Muscle of leg (tissue), 9 donors: Measurements from ENCODE around the gene CDC42EP5. TPM values are rescaled to one million over a fixed set of nuclear protein-coding genes. Genes with fewer than 3 reads are reported as not detected.

Source experiments
- polyA plus RNA-seq, 8 donors: library from polyadenylated mRNA; unstranded; fragments of 120-200 nt; gene quantifications; one replicate each; pipeline versions ENCODE4 v1.2.1 to v1.2.3, GENCODE V29; 2013; ENCODE audit warnings: inconsistent platforms in 1 of 8, low replicate concordance in 1 of 8; ENCODE audit not compliant: insufficient read length in 8 of 8, insufficient read depth in 1 of 8
- total RNA-seq: library from RNA; stranded (reverse); fragments of 120-200 nt; gene quantifications from one replicate; pipeline ENCODE4 v1.2.4, GENCODE V29; 2013

The CDC42EP5 gene
- total and polyA plus RNA-seq, 9 donors, result 33.4 to 65.7 (median 42.6) TPM

Other genes starting within 250 kb of the CDC42EP5 start
- gene LILRA6, start 230.5 kb downstream of the CDC42EP5 start, total RNA-seq, result 0.71 TPM
- 1 to 10 TPM; 1.0 to 2.6 (median 1.8) TPM for gene LILRA6, start 230.5 kb downstream of the CDC42EP5 start, polyA plus RNA-seq
- 5.5 TPM for gene LILRB5, start 216.0 kb downstream of the CDC42EP5 start, total RNA-seq
- 10 to 100 TPM in 2 of 8 donors, 1 to 10 TPM in 6; 6.1 to 11.8 (median 8.2) TPM for gene LILRB5, start 216.0 kb downstream of the CDC42EP5 start, polyA plus RNA-seq
- gene LILRB2, start 192.2 kb downstream of the CDC42EP5 start, total RNA-seq, result 0.53 TPM
- gene LILRB2, start 192.2 kb downstream of the CDC42EP5 start, polyA plus RNA-seq, result 1 to 10 TPM; 1.4 to 2.9 (median 2.2) TPM
- 0.22 TPM for gene LILRA5, start 160.1 kb downstream of the CDC42EP5 start, total RNA-seq
- gene LILRA5, start 160.1 kb downstream of the CDC42EP5 start, polyA plus RNA-seq, result 1 to 10 TPM in 2 of 8 donors, under 1 TPM in 6; 0.17 to 1.5 (median 0.61) TPM
- not detected for gene LILRA4, start 134.1 kb downstream of the CDC42EP5 start, total RNA-seq
- under 1 TPM in 1 of 8 donors, not detected in 7; 0.48 TPM for gene LILRA4, start 134.1 kb downstream of the CDC42EP5 start, polyA plus RNA-seq
- gene LAIR1, start 108.4 kb downstream of the CDC42EP5 start, total RNA-seq, result 5.3 TPM
- gene LAIR1, start 108.4 kb downstream of the CDC42EP5 start, polyA plus RNA-seq, result 10 to 100 TPM in 1 of 8 donors, 1 to 10 TPM in 7; 6.8 to 11.8 (median 7.4) TPM
- 3.6 TPM for gene TTYH1, start 57.8 kb downstream of the CDC42EP5 start, total RNA-seq
- 10 to 100 TPM in 1 of 8 donors, 1 to 10 TPM in 7; 2.7 to 13.1 (median 5.1) TPM for gene TTYH1, start 57.8 kb downstream of the CDC42EP5 start, polyA plus RNA-seq
- gene LENG8, start 24.1 kb downstream of the CDC42EP5 start, total RNA-seq, result 28.7 TPM
- gene LENG8, start 24.1 kb downstream of the CDC42EP5 start, polyA plus RNA-seq, result 100 to 1,000 TPM in 6 of 8 donors, 10 to 100 TPM in 2; 47.6 to 155 (median 105) TPM
- gene LENG9, start 9.5 kb downstream of the CDC42EP5 start, total RNA-seq, result 2.7 TPM
- gene LENG9, start 9.5 kb downstream of the CDC42EP5 start, polyA plus RNA-seq, result 1 to 10 TPM; 1.5 to 4.1 (median 2.5) TPM
- not detected for gene LAIR2, start 29.5 kb upstream of the CDC42EP5 start, total RNA-seq
- under 1 TPM in 2 of 8 donors, not detected in 6; 0.29 to 0.41 TPM for gene LAIR2, start 29.5 kb upstream of the CDC42EP5 start, polyA plus RNA-seq
- gene LILRA2, start 100.5 kb upstream of the CDC42EP5 start, total RNA-seq, result 0.53 TPM
- 1 to 10 TPM in 4 of 8 donors, under 1 TPM in 4; 0.51 to 1.6 (median 1.0) TPM for gene LILRA2, start 100.5 kb upstream of the CDC42EP5 start, polyA plus RNA-seq
- 0.31 TPM for gene LILRA1, start 120.3 kb upstream of the CDC42EP5 start, total RNA-seq
- under 1 TPM; 0.30 to 0.73 (median 0.42) TPM for gene LILRA1, start 120.3 kb upstream of the CDC42EP5 start, polyA plus RNA-seq
- 0.53 TPM for gene LILRB1, start 157.2 kb upstream of the CDC42EP5 start, total RNA-seq
- gene LILRB1, start 157.2 kb upstream of the CDC42EP5 start, polyA plus RNA-seq, result 1 to 10 TPM in 7 of 8 donors, under 1 TPM in 1; 0.98 to 2.1 (median 1.2) TPM
- 0.71 TPM for gene LILRB4, start 189.7 kb upstream of the CDC42EP5 start, total RNA-seq
- gene LILRB4, start 189.7 kb upstream of the CDC42EP5 start, polyA plus RNA-seq, result 1 to 10 TPM in 6 of 8 donors, under 1 TPM in 2; 0.93 to 2.1 (median 1.2) TPM